ENCODE measurements around the gene ECI1. TPM values are rescaled to one million over a fixed set of nuclear protein-coding genes. Genes with fewer than 3 reads are reported as not detected.

ECI1 gene
- 27.0 and 32.5 TPM in 2 replicates for total RNA-seq

GRCh38 chr16:2251296-2252111, at the start of gene ECI1:
ECI1 (minus strand) TSS chr16:2251587; CDS start chr16:2251566, 21 bp downstream.

GRCh38 chr16:2267913-2268666, 16.7 kb upstream of the ECI1 start, which contains the start of gene RNPS1:
RNPS1 (minus strand) TSS chr16:2268126; CDS start chr16:2264643, 3,483 bp downstream.

GRCh38 chr16:2236337-2237101, 14.9 kb downstream of the ECI1 start, which contains the start of gene DNASE1L2:
DNASE1L2 (plus strand) TSS chr16:2236444; CDS start chr16:2236817, 373 bp downstream.

GRCh38 chr16:2223221-2223941, 28.0 kb downstream of the ECI1 start, which contains the start of gene E4F1:
E4F1 (plus strand) TSS chr16:2223591; CDS start chr16:2223614, 23 bp downstream.

GRCh38 chr16:2214719-2214968, 36.7 kb downstream of the ECI1 start, which contains the start of gene PGP:
PGP (minus strand) TSS chr16:2214840; CDS start chr16:2214777, 63 bp downstream.

GRCh38 chr16:2210386-2211365, 40.7 kb downstream of the ECI1 start, which contains the start of gene BRICD5:
BRICD5 (minus strand) TSS chr16:2210863; CDS start chr16:2210833, 30 bp downstream.

GRCh38 chr16:2205104-2205966, 46.1 kb downstream of the ECI1 start, which contains the start of gene MLST8:
MLST8 (plus strand) TSS chr16:2205454; CDS start chr16:2206086, 632 bp downstream.

GRCh38 chr16:2196162-2196980, 55.0 kb downstream of the ECI1 start, which contains the start of gene CASKIN1:
CASKIN1 (minus strand) TSS chr16:2196605; CDS start chr16:2196432, 173 bp downstream.

Small RNAs within 50 kb of the gene (small RNA-seq; reads per million reads assigned to genes)
- gene MIR3677 = 0.61 reads per million, percentile 20 among the genes with 10 or more reads in this experiment
- gene MIR4717 = not detected

Other genes with a start within 250 kb of the ECI1 start
- gene ZNF598, start 241.8 kb downstream of the ECI1 start, total RNA-seq = 13.7 and 15.0 TPM in 2 replicates
- 0.39 and 0.65 TPM in 2 replicates for gene NPW, start 231.8 kb downstream of the ECI1 start, total RNA-seq
- gene NHERF2, start 224.7 kb downstream of the ECI1 start, total RNA-seq = 24.3 and 40.4 TPM in 2 replicates
- gene NTHL1, start 203.8 kb downstream of the ECI1 start, total RNA-seq = 15.5 and 16.2 TPM in 2 replicates
- gene TSC2, start 203.6 kb downstream of the ECI1 start, total RNA-seq = 49.2 and 59.6 TPM in 2 replicates
- 95.7 and 99.2 TPM in 2 replicates for gene PKD1, start 115.7 kb downstream of the ECI1 start, total RNA-seq
- 0.65 and 0.86 TPM in 2 replicates for gene RAB26, start 103.0 kb downstream of the ECI1 start, total RNA-seq
- gene TRAF7, start 95.8 kb downstream of the ECI1 start, total RNA-seq = 39.1 and 48.7 TPM in 2 replicates
- under 0.01 TPM in 2 replicates for gene CASKIN1, start 55.0 kb downstream of the ECI1 start, total RNA-seq
- 28.4 and 34.1 TPM in 2 replicates for gene MLST8, start 46.1 kb downstream of the ECI1 start, total RNA-seq
- 0.22 and 0.91 TPM in 2 replicates for gene BRICD5, start 40.7 kb downstream of the ECI1 start, total RNA-seq
- gene PGP, start 36.7 kb downstream of the ECI1 start, total RNA-seq = 5.7 and 6.1 TPM in 2 replicates
- gene E4F1, start 28.0 kb downstream of the ECI1 start, total RNA-seq = 16.1 and 18.6 TPM in 2 replicates
- 0.22 and 0.26 TPM in 2 replicates for gene DNASE1L2, start 15.1 kb downstream of the ECI1 start, total RNA-seq
- 69.3 and 85.8 TPM in 2 replicates for gene RNPS1, start 16.5 kb upstream of the ECI1 start, total RNA-seq
- gene ABCA3, start 89.1 kb upstream of the ECI1 start, total RNA-seq = 1.6 and 2.5 TPM in 2 replicates
- gene CCNF, start 177.9 kb upstream of the ECI1 start, total RNA-seq = 9.9 and 11.9 TPM in 2 replicates
- 1.8 TPM in 2 replicates for gene TEDC2, start 208.5 kb upstream of the ECI1 start, total RNA-seq
- 0.13 and 0.76 TPM in 2 replicates for gene NTN3, start 219.7 kb upstream of the ECI1 start, total RNA-seq
- gene TBC1D24, start 223.5 kb upstream of the ECI1 start, total RNA-seq = 14.3 and 17.1 TPM in 2 replicates

All from articular chondrocyte of knee joint (primary cell).